Smooth muscle cell (in vitro differentiated cells): ENCODE results near the gene EFNA2. TPM values are rescaled to one million over a fixed set of nuclear protein-coding genes. Genes with fewer than 3 reads are reported as not detected.

ENCODE experiments used
- DNase-seq: peaks from one replicate; lab custom pipeline; 2025; ENCODE audit not compliant: unreplicated experiment; lab: John Stamatoyannopoulos, UW
- H2AFZ ChIP-seq: fragments of 200-600 bp; sonication (generic); 2 replicates; pipeline ENCODE4 v1.6.0; 2016; ENCODE audit warnings: antibody characterized with exemption, low read depth, mild to moderate bottlenecking
- H3F3A ChIP-seq: fragments of 200-600 bp; sonication (generic); 2 replicates; pipeline ENCODE4 v1.6.0; 2017; ENCODE audit warnings: antibody characterized with exemption, low read depth
- H3K27ac ChIP-seq: fragments of 200-600 bp; sonication (generic); 2 replicates; pipeline ENCODE4 v1.5.1; 2016; ENCODE audit warnings: low read depth, mild to moderate bottlenecking
- H3K27me3 ChIP-seq: fragments of 200-600 bp; sonication (generic); 2 replicates; pipeline ENCODE4 v1.6.1; 2016; ENCODE audit warnings: low read depth, mild to moderate bottlenecking
- H3K36me3 ChIP-seq: fragments of 200-600 bp; sonication (generic); 2 replicates; pipeline ENCODE4 v1.5.1; 2016; ENCODE audit warnings: low read depth
- H3K4me1 ChIP-seq: fragments of 200-600 bp; sonication (generic); 2 replicates; pipeline ENCODE4 v1.5.1; 2016; ENCODE audit warnings: low read depth
- H3K4me2 ChIP-seq: fragments of 200-600 bp; sonication (generic); 2 replicates; pipeline ENCODE4 v1.6.0; 2016; ENCODE audit warnings: mild to moderate bottlenecking
- H3K4me3 ChIP-seq: fragments of 200-600 bp; sonication (generic); 2 replicates; pipeline ENCODE4 v1.5.1; 2016; ENCODE audit warnings: mild to moderate bottlenecking
- H3K79me2 ChIP-seq: fragments of 200-600 bp; sonication (generic); 2 replicates; pipeline ENCODE4 v1.6.0; 2016; ENCODE audit warnings: low read depth, mild to moderate bottlenecking
- H3K9ac ChIP-seq: fragments of 200-600 bp; sonication (generic); 2 replicates; pipeline ENCODE4 v1.6.0; 2016; ENCODE audit warnings: low read depth
- H3K9me3 ChIP-seq: fragments of 200-600 bp; sonication (generic); replicated peaks from 2 replicates; pipeline ENCODE4 v1.5.1; 2016; ENCODE audit warnings: low read depth
- H4K20me1 ChIP-seq: fragments of 200-600 bp; sonication (generic); 2 replicates; pipeline ENCODE4 v1.6.0; 2016; ENCODE audit warnings: low read depth
- CTCF ChIP-seq: fragments of 200-600 bp; sonication (generic); IDR thresholded peaks from 2 replicates; pipeline ENCODE4 v1.5.1; 2017; ENCODE audit warnings: borderline replicate concordance, mild to moderate bottlenecking, antibody characterized with exemption; ENCODE audit not compliant: insufficient read depth, poor library complexity, severe bottlenecking
- WGBS: methylation state at CpG from one replicate; pipeline ENCODE4 v1.1.7; 2016; ENCODE audit warnings: low lambda C conversion rate; 5-methylcytosine and 5-hydroxymethylcytosine counted together
- polyA plus RNA-seq: library from polyadenylated mRNA; unstranded; fragments of >200 nt; fragmentation: Nextera tagmentation; extraction: Ambion mirVana; gene quantifications from 2 replicates; pipeline ENCODE4 v1.2.1, GENCODE V29; 2016
- total RNA-seq: library from RNA; depleted of rRNA; stranded (reverse); fragments of >200 nt; gene quantifications from 2 replicates; pipeline ENCODE4 v1.2.3, GENCODE V29; 2014

EFNA2 gene
- total and polyA plus RNA-seq, 2 experiments from 2014 or later: 0.89 to 6.2 TPM

- peak overlapping the region; percentile 97 for H3K27ac ChIP-seq
- WGBS: 2% methylated on average over 55 of the region's 59 CpGs
- H3K9me3 ChIP-seq: no peaks in the 10 kb centered on the region
- H3K9ac ChIP-seq: peak overlapping the region; percentile 80
- H4K20me1 ChIP-seq: peaks cover 29% of the 10 kb centered on the region
- H3K4me1 ChIP-seq: peaks cover 56% of the 10 kb centered on the region
- no peaks in the 10 kb centered on the region for H3K27me3 ChIP-seq
- peaks cover 49% of the 10 kb centered on the region for H3F3A ChIP-seq
- H3K79me2 ChIP-seq: peaks cover 24% of the 10 kb centered on the region
- TF ChIP-seq CTCF: peak; percentile 97
- H2AFZ ChIP-seq: no peak overlapping the region
- H3K4me3 ChIP-seq: peak overlapping the region; percentile 68
- peak overlapping the region; percentile 91 for H3K4me2 ChIP-seq
- no peaks in the 10 kb centered on the region for H3K36me3 ChIP-seq
- peak; percentile 80 for DNase-seq
Measured at GRCh38 chr19:1266916-1267476, 18.7 kb upstream of the EFNA2 start.

- peak overlapping the region; percentile 82 for H3K27ac ChIP-seq
- H3K79me2 ChIP-seq: peaks cover 30% of the 10 kb centered on the region
- peaks cover 51% of the 10 kb centered on the region for H3F3A ChIP-seq
- H3K36me3 ChIP-seq: peaks cover 4% of the 10 kb centered on the region
- TF ChIP-seq CTCF: no peak
- H2AFZ ChIP-seq: no peak overlapping the region
- peaks cover 49% of the 10 kb centered on the region for H3K4me1 ChIP-seq
- DNase-seq: peak; percentile 41
- H3K4me2 ChIP-seq: peak overlapping the region; percentile 91
- H3K9me3 ChIP-seq: no peaks in the 10 kb centered on the region
- H3K27me3 ChIP-seq: no peaks in the 10 kb centered on the region
- H3K9ac ChIP-seq: peak overlapping the region; percentile 80
- 22% methylated on average over 33 of the region's 35 CpGs for WGBS
- H3K4me3 ChIP-seq: peak overlapping the region; percentile 68
- peaks cover 36% of the 10 kb centered on the region for H4K20me1 ChIP-seq
Measured at GRCh38 chr19:1267477-1268225, 18.0 kb upstream of the EFNA2 start.

- WGBS: 66% methylated on average over 32 of the region's 40 CpGs
- H3K4me2 ChIP-seq: peak overlapping the region; percentile 91
- H2AFZ ChIP-seq: no peak overlapping the region
- H3K9me3 ChIP-seq: no peaks in the 10 kb centered on the region
- no peak overlapping the region for H3K4me3 ChIP-seq
- no peak for TF ChIP-seq CTCF
- DNase-seq: no peak
- peaks cover 48% of the 10 kb centered on the region for H3K4me1 ChIP-seq
- peaks cover 8% of the 10 kb centered on the region for H3K36me3 ChIP-seq
- H3K9ac ChIP-seq: no peak overlapping the region
- H3K27me3 ChIP-seq: no peaks in the 10 kb centered on the region
- peak overlapping the region; percentile 82 for H3K27ac ChIP-seq
- H3K79me2 ChIP-seq: peaks cover 38% of the 10 kb centered on the region
- peaks cover 44% of the 10 kb centered on the region for H4K20me1 ChIP-seq
- peaks cover 54% of the 10 kb centered on the region for H3F3A ChIP-seq
Measured at GRCh38 chr19:1268226-1269064, 17.2 kb upstream of the EFNA2 start.
